ENCODE measurements around the gene SLC23A3. TPM values are rescaled to one million over a fixed set of nuclear protein-coding genes. Genes with fewer than 3 reads are reported as not detected.

SLC23A3 gene
- total RNA-seq, 1 donor from 2014 or later: 2.0 TPM

GRCh38 chr2:219155054-219155644 lies 14.7 kb downstream of the SLC23A3 start:
- DNase-seq (ENCODE audit: low read depth in 2 of 2): peak; percentile 70 to 83

- DNase-seq (ENCODE audit: low read depth in 2 of 2): peak; percentile 9 to 67
Measured at GRCh38 chr2:219149667-219150066, 20.2 kb downstream of the SLC23A3 start.

DNA sequence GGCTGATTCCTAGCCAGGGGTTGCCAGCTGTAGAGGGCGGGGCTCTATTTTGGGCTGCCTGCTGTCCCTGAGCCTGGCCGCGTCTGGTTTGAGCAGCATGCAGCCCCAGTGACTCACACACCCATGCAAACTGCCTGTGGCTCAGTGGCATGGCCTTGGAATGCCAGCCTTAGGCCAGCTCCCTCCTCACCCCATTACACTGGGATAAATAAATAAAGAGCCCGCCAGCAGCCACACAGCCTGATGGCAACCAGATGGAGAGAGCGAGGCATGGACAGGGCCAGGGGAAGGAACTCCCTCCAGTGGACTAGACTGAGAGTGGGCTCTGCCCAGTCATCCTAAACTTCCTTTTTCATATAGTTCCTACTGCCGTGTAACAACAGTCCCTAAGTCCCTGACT lies 27.5 kb downstream of the SLC23A3 start:
- DNase-seq (ENCODE audit: low read depth in 2 of 2): no peak

DNA sequence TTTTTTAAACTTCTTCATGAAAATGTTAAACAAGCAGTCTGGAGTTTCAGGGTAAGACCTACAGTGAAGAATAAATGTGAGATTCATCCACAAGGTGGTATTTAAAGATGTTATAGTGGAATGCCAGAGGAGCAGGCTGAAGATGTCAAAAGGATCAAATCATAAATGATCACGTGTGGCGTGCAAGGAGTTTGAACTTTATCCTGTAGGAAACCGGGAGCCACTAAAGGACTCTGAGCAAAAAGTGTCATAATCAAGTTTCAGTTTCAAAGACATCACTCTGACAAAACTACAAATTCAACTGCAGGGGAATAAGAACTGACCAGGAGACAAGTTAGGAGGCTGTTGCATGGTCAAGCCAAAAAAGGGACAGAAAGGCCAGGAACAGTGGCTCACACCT lies 29.1 kb downstream of the SLC23A3 start:
- no peak for DNase-seq (ENCODE audit: low read depth in 2 of 2)

DNA sequence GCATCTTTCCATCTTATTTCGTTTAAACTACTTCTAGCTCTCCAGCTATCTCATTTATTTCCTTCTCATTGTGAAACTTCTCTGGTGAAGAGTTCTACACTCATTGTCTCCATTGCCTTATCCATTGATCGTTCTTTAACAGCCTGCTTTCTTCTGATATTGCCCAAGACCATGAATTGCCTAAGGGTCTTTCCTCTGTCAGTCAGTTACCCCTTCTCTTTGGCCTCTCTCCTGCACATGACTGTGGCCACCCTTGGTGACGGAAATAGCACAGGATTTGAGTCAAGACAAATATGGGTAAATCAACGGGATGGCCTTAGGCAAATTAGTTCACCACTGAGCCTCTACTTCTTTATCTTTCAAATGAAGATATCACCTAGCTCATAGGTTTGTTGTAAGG lies 35.9 kb downstream of the SLC23A3 start:
- no peak for DNase-seq (ENCODE audit: low read depth in 2 of 2)

- DNase-seq (ENCODE audit: low read depth in 2 of 2): no peak
Measured at GRCh38 chr2:219131744-219132143, 38.1 kb downstream of the SLC23A3 start.

GRCh38 chr2:219131327-219131726 lies 38.5 kb downstream of the SLC23A3 start:
- DNase-seq (ENCODE audit: low read depth in 2 of 2): no peak

GRCh38 chr2:219129589-219129988 lies 40.2 kb downstream of the SLC23A3 start:
- DNase-seq (ENCODE audit: low read depth in 2 of 2): no peak

GRCh38 chr2:219128396-219128795 lies 41.4 kb downstream of the SLC23A3 start:
- DNase-seq (ENCODE audit: low read depth in 2 of 2): peak in 1 of 2 donors; percentile 14

DNA sequence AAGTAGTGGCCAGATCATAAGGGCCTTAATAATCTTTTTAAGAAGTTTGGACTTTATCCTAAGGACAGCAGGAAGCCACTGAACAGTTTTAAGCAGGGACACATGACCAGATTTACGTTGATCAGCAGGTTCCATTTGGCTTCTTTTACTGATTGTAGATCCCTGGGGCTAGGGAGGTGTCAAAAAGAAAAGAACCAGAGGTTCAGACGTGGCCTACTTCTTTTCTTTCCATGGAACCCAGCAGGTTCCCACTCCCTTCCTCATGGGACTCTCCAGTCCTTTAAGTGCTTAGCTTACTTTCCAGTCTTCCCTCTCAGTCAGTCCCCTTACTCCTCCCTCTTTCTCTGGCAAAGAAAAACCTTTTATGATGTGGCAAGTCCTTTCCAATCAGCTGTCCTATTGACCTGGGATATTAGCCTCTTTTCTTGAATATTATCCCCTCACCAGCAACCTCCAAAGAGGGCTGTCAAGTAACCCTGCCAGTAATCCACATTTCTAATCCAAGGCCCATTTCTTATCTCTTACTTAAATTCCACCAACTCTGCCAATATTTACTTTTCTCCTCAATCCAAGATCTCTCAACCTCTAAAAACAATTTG lies 42.7 kb downstream of the SLC23A3 start:
- DNase-seq (ENCODE audit: low read depth in 2 of 2): no peak

- peak; percentile 7 to 12 for DNase-seq (ENCODE audit: low read depth in 2 of 2)
Measured at GRCh38 chr2:219126555-219126954, 43.3 kb downstream of the SLC23A3 start.

DNA sequence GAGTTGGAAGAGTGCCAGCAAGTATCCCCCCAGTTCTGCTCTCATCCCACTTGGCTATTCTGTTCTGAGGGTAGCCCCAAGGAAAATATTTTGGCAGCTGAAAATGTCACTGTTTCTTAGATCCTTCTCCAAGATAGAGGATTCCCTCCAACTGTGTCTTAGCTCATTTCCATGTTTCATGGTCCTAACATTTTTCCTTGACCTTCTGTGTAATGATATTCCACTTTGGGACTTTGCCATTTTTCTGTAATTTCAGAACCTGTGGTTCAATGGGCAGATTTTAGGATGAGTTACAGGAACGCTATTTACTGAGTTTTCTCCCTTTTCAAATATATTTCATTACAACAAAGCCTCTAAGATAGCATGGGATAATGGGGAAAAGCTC lies 44.0 kb downstream of the SLC23A3 start:
- DNase-seq (ENCODE audit: low read depth in 2 of 2): no peak

DNA sequence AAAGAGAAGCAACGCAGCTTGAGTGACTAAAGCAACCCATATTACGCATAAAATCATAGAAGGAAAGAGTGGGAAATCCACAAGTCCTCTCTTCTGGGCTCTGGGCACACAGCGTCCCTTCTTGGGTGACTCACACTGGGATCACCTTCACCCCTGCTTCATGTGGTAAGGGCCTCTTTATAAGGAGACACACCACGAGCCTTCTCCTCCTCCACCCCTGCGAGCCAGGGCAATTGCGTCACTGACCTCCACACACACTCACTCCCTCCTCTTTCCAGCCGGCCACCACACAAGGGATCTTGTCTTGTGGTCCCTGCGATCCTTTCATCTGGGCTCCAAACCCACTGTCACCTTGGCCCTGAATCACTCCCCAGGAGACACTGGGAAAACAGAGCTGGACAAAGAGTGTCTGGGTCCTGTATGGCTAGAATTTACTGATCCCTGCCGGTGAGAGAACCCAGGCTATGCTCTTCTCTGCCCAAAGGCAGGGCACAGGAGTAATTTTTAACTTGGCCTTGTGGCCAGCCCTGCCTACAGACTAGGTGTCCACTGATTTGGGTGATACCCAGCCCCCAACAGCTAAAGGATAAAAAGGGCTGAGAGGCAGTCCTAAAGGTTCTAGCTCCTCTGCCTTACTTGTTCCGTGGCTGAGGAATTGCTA lies 44.5 kb downstream of the SLC23A3 start:
- peak in 1 of 2 donors; percentile 53 for DNase-seq (ENCODE audit: low read depth in 2 of 2)

GRCh38 chr2:219124381-219125110 lies 45.3 kb downstream of the SLC23A3 start:
- DNase-seq (ENCODE audit: low read depth in 2 of 2): no peak

DNA sequence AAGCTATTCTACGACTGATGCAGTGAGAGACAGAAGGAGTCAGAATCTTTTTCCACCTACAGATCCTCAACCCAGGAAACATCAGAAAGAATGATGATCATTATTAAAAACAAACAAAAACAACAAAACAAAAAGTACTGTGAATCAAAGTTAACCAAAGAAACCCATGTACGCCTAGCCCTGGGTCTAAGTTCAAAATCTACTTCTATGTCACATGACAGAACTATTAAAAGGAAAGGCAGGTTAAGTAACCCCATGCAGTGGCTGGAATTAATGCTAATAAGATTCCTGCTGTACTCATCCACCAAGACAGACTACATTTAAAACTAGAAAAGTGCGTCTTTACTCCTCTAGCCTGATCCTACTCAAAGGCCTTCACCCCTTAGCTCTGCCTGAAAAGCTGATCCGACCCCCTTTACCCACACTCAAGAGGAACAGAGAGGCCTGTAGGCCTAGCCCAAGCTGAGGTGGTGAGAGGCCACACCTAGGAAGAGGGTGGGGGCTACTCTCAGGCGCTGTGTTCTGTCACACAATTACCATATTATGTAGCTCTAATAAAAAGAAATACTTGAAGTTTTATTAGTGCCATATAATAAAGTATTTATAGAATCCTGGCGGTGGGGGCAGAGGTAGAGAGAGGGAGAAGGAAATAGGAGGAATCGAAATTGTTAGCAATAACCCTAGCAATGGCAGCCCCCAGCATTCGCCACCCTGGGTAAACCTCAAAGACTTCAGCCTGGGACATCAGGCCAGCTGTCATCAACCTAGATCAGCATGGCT lies 46.3 kb downstream of the SLC23A3 start:
- no peak for DNase-seq (ENCODE audit: low read depth in 2 of 2)

DNA sequence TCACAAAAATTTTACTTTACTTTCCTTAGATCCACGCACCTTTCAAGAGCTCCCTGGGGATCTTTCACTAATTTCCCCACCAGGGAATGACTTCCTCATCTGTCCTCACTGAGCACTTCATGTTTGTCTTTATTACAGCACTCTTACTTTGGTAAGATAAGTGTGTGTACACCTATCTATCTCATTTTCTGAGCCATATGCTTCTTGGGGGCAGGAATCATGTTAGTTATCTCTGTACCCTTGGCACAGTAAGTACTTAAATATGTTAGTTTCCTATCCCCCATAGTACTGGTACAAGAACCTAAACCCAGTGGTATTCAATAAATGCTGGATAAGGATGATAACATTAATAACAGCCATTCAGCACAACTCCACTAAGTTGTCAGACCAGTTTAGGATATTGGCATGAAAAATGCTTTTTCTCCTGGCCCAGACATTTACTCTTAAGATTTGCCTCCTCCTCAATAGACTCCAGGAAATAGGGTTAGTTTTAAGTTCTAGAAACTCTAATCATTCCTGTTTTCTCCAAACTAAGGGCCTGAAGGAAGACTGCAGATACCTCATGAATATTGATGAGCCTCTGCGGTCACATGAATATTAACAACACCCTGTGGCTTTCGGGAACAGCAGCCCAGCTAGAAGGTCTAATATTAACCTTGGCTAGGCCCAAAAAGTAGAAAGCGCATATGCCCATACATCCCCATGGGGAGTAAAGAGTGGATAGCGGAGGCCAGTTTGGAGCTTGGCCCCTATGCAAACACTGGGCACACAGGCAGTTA lies 47.4 kb downstream of the SLC23A3 start:
- no peak for DNase-seq (ENCODE audit: low read depth in 2 of 2)

- DNase-seq (ENCODE audit: low read depth in 2 of 2): no peak
Measured at GRCh38 chr2:219120082-219120481, 49.7 kb downstream of the SLC23A3 start.

DNA sequence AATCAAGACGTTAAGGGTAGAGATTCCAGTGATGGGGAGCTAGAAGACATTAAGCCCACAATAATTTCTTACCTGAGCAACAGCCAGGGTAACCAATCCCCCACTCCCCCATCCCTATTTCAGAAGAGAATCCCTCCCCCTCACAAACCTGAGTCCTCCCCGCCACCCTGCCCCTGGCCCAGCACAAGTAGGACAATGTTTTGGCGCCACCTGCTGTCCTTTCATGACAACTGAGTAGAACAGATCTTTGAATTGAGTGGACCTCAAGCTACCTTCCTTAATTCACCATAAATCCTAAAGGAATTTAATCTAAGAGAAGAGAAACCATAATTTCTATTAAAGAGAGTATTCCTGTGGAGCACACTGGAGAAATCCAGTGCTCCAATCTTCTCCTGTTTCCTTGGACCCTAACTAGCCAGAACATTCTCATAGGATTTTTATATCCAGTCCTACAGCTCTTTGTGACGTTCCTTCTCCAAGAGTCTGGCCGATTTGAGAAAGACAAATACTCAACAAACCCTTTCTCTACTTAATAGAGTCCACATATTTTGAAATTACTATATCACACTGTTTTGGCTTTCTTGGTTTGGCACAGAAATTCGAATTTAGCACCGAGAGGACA lies 50.3 kb downstream of the SLC23A3 start:
- peak; percentile 63 to 76 for DNase-seq (ENCODE audit: low read depth in 2 of 2)

GRCh38 chr2:219118504-219118903 lies 51.3 kb downstream of the SLC23A3 start:
- DNase-seq (ENCODE audit: low read depth in 2 of 2): no peak

Measured in lung microvascular endothelial cell (primary cell).